Adrenal gland (tissue), 12 donors: ENCODE data around the gene STK35. TPM values are rescaled to one million over a fixed set of nuclear protein-coding genes. Genes with fewer than 3 reads are reported as not detected.

Source experiments
- DNase-seq, 7 donors: peaks; one replicate each; pipeline ENCODE4 v3.0.0-alpha.2; 2019 to 2020
- H3K27ac ChIP-seq, 5 donors: fragments of 200-600 bp; sonication (generic) in 4 of 5; 1 replicate in 3 of 5; 2 replicates in 2 of 5; pipeline versions ENCODE4 v1.5.1 to v1.8.0; 2016 to 2020; ENCODE audit warnings: mild to moderate bottlenecking in 1 of 5
- H3K27me3 ChIP-seq: fragments of 200-600 bp; 2 replicates; pipeline ENCODE4 v1.8.0; 2021
- H3K36me3 ChIP-seq, 2 donors: fragments of 200-600 bp; replicated peaks in 1 of 2; 1 replicate in 1 of 2; 2 replicates in 1 of 2; pipeline versions ENCODE4 v1.5.1 to v1.8.0; 2018 to 2022
- H3K4me1 ChIP-seq, 2 donors: fragments of 200-600 bp; replicated peaks in 1 of 2; 1 replicate in 1 of 2; 2 replicates in 1 of 2; pipeline versions ENCODE4 v1.5.1 to v1.8.0; 2018 to 2021
- H3K4me3 ChIP-seq, 4 donors: fragments of 200-600 bp; sonication (generic) in 3 of 4; one replicate each; pipeline ENCODE4 v1.5.1; 2016 to 2018
- H3K9me3 ChIP-seq, 3 donors: fragments of 200-600 bp; sonication (generic) in 1 of 3; replicated peaks in 1 of 3; 1 replicate in 2 of 3; 2 replicates in 1 of 3; pipeline versions ENCODE4 v1.5.1 to v1.8.0; 2016 to 2021
- CTCF ChIP-seq, 6 experiments: fragments of 450-650 bp in 4 of 6; fragments of 200-600 bp in 2 of 6; sonication (generic) in 1 of 6; IDR thresholded peaks; 1 replicate in 5 of 6; 2 replicates in 1 of 6; pipeline versions ENCODE4 v1.5.1 to v1.8.0; 2016 to 2021; ENCODE audit warnings: antibody characterized with exemption in 6 of 6, mild to moderate bottlenecking in 2 of 6, moderate library complexity in 1 of 6
- POLR2A ChIP-seq, 2 donors: fragments of 450-650 bp; IDR thresholded peaks; one replicate each; pipeline ENCODE4 v1.6.1; 2017; ENCODE audit warnings: antibody characterized with exemption in 2 of 2, mild to moderate bottlenecking in 2 of 2, moderate library complexity in 1 of 2
- WGBS, 4 donors: extraction: QIAGEN DNeasy Blood & Tissue Kit in 2 of 4; methylation state at CpG; one replicate each; pipeline versions ENCODE4 v1.1.5 to v1.1.7; 2013 to 2017; 5-methylcytosine and 5-hydroxymethylcytosine counted together
- intact Hi-C, 2 donors: fragments of 100-400 bp; cut with DNase I; formaldehyde crosslinking; loops; one replicate each; pipeline versions ENCODE4 v1.14.1 to v1.15.0; 2022 to 2023
- polyA plus RNA-seq, 3 donors: library from polyadenylated mRNA; stranded (reverse); fragments of 200-250 nt in 2 of 3; fragments of 350-450 nt in 1 of 3; fragmentation: Illumina TruSeq in 1 of 3; extraction: RNeasy Lipid Tissue Mini Kit (QIAGEN cat#74804) in 1 of 3; gene quantifications; one replicate each; pipeline ENCODE4 v1.2.3, GENCODE V29; 2013 to 2014
- total RNA-seq, 9 donors: library from RNA; depleted of rRNA in 4 of 9; stranded (reverse); fragments of >200 nt in 4 of 9; fragments of 120-200 nt in 1 of 9; fragmentation: NEBNext Ultra II Directional in 1 of 9; extraction: Animal tissue kit (Norgen Biotek cat#: 25700) in 1 of 9; gene quantifications; one replicate each; pipeline versions ENCODE4 v1.1.0 to v1.2.4, GENCODE V29; 2013 to 2023
- donor health status: healthy with polysubstance abuse.
- donor health status: Bipolar disorder and iron deficiency.
- donor health status: DM: yes; HTN: yes; CAD: no.
- donor health status: DM: no; HTN: no; CAD: no.
- donor health status: DM: no; HTN: no; CAD: no.
- donor health status: DM: yes; HTN: yes; CAD: no.

STK35 gene
- total and polyA plus RNA-seq, 12 donors = 7.2 to 32.8 (median 20.9) TPM

GRCh38 chr20:2128542-2128941, 26.9 kb downstream of the STK35 start:
- H3K4me3 ChIP-seq = no peak overlapping the region
- peaks cover 31 to 75% of the 10 kb centered on the region in 2 donors for H3K4me1 ChIP-seq
- H3K9me3 ChIP-seq = no peaks in the 10 kb centered on the region
- WGBS, 4 donors = 77 to 84% (median 80%) methylated on average over 6 of the region's 6 CpGs
- no peaks in the 10 kb centered on the region for H3K27me3 ChIP-seq
- no peaks in the 10 kb centered on the region for H3K36me3 ChIP-seq
- no peak for DNase-seq
- TF ChIP-seq CTCF (IDR thresholded peaks at IDR 0.05) (no peak), POLR2A (IDR thresholded peaks at IDR 0.05) (no peak)
- intact Hi-C loops = no loop called here
- peak overlapping the region in 1 of 5 donors; percentile 77 for H3K27ac ChIP-seq

DNA sequence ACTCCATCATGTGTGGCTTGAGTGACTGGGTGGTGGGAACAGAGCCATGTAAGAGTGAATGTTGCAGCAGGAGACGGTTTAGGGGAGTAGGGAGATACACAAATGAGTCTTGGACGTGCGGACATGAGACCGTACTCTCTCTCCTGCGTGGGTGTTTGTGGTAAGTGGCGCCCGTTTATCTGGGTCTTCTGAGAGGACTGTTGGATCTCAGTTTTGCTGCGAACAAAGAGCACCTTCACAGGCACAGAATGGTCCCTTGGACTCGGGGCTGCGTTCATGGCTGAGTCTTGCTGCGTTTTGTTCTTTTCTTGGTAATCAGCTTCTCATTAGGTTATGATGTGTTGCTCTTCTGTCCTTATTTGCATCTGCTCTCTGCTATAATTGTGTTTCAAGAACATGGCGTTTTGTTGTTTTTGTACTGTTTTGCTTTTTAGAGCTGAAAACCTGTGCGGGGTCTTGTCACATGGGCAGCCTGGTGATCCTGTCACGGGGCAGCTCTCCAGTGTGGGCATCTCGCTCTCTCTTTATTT, 28.5 kb downstream of the STK35 start:
- Histone ChIP-seq H3K27me3 (no peaks in the 10 kb centered on the region), H3K27ac (peak overlapping the region in 3 of 5 donors; percentile 60 to 81 (median 66)), H3K36me3 (no peaks in the 10 kb centered on the region), H3K4me3 (no peak overlapping the region), H3K9me3 (no peaks in the 10 kb centered on the region), H3K4me1 (peaks cover 33 to 71% of the 10 kb centered on the region in 2 donors)
- DNase-seq = no peak
- 78 to 86% (median 81%) methylated on average over 15 of the region's 15 CpGs for WGBS, 4 donors
- intact Hi-C loops = no loop called here
- TF ChIP-seq CTCF (IDR thresholded peaks at IDR 0.05) = no peak
- TF ChIP-seq POLR2A (IDR thresholded peaks at IDR 0.05) = no peak

- H3K4me3 ChIP-seq = no peak overlapping the region
- no peak for TF ChIP-seq POLR2A (IDR thresholded peaks at IDR 0.05)
- no peak for TF ChIP-seq CTCF (IDR thresholded peaks at IDR 0.05)
- peak overlapping the region in 3 of 5 donors; percentile 66 to 81 (median 68) for H3K27ac ChIP-seq
- H3K9me3 ChIP-seq = no peaks in the 10 kb centered on the region
- intact Hi-C loops = no loop called here
- no peaks in the 10 kb centered on the region for H3K27me3 ChIP-seq
- H3K36me3 ChIP-seq = no peaks in the 10 kb centered on the region
- no peak for DNase-seq
- H3K4me1 ChIP-seq = peaks cover 33 to 66% of the 10 kb centered on the region in 2 donors
- WGBS, 4 donors = 74 to 86% (median 83%) methylated on average over 6 to 9 of the region's 9 CpGs
Measured at GRCh38 chr20:2130683-2131082, 29.1 kb downstream of the STK35 start.

- DNase-seq = peak in 3 of 7 donors; percentile 43 to 49 (median 44)
- Histone ChIP-seq H3K27ac (peak overlapping the region in 3 of 5 donors; percentile 66 to 81 (median 68)), H3K4me1 (peaks cover 33 to 59% of the 10 kb centered on the region in 2 donors), H3K4me3 (no peak overlapping the region), H3K36me3 (no peaks in the 10 kb centered on the region), H3K9me3 (no peaks in the 10 kb centered on the region), H3K27me3 (no peaks in the 10 kb centered on the region)
- TF ChIP-seq CTCF (IDR thresholded peaks at IDR 0.05) (no peak), POLR2A (IDR thresholded peaks at IDR 0.05) (no peak)
- 63 to 76% (median 67%) methylated on average over 3 of the region's 3 CpGs for WGBS, 4 donors
- intact Hi-C loops = no loop called here
Measured at GRCh38 chr20:2131366-2131765, 29.7 kb downstream of the STK35 start.
